ENCODE measurements around the gene TTLL9. TPM values are rescaled to one million over a fixed set of nuclear protein-coding genes. Genes with fewer than 3 reads are reported as not detected.

TTLL9 gene
- total and polyA plus RNA-seq, 2 of the 13 experiments (the other 11 are each of a cell fraction or from before 2014, with no cell fraction given): not detected

DNA sequence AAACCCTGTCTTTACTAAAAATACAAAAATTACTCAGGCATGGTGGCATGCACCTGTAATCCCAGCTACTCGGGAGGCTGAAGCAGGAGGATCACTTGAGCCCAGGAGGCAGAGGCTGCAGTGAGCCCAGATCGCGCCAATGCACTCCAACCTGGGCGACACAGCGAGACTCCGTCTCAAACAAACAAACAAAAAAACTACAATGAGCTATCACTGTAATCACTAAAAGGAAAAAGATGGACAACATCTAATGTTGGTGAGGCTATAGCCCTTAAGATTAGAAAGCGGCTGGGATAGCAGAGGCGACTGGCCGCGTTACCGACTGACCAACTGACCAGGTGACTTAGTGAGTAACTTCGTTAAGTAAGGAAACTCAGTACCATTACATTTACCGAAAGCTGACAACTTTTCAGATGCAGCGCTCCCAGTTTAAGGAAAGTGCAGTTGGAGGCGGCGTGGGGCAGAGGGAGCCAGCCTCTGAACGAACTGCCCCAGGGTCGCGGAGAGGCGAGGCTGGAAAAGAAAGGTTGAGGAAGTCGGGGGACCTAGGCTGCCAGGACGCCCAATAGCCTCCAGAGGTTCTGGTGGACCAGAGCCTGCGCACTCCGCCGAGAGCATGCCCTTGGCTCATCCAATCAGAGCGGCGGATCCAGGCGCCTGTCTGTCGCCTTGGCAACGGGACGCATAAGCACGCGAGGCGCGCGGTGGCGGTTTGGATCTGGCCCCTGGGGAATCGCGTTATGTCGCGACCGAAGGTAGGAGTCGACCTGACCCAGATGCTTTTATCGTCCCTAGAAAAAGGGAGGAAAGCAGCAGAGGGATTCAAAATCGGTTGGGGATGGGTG lies 8.9 kb downstream of the TTLL9 start (continued):
- TF ChIP-seq, protein P1, sequence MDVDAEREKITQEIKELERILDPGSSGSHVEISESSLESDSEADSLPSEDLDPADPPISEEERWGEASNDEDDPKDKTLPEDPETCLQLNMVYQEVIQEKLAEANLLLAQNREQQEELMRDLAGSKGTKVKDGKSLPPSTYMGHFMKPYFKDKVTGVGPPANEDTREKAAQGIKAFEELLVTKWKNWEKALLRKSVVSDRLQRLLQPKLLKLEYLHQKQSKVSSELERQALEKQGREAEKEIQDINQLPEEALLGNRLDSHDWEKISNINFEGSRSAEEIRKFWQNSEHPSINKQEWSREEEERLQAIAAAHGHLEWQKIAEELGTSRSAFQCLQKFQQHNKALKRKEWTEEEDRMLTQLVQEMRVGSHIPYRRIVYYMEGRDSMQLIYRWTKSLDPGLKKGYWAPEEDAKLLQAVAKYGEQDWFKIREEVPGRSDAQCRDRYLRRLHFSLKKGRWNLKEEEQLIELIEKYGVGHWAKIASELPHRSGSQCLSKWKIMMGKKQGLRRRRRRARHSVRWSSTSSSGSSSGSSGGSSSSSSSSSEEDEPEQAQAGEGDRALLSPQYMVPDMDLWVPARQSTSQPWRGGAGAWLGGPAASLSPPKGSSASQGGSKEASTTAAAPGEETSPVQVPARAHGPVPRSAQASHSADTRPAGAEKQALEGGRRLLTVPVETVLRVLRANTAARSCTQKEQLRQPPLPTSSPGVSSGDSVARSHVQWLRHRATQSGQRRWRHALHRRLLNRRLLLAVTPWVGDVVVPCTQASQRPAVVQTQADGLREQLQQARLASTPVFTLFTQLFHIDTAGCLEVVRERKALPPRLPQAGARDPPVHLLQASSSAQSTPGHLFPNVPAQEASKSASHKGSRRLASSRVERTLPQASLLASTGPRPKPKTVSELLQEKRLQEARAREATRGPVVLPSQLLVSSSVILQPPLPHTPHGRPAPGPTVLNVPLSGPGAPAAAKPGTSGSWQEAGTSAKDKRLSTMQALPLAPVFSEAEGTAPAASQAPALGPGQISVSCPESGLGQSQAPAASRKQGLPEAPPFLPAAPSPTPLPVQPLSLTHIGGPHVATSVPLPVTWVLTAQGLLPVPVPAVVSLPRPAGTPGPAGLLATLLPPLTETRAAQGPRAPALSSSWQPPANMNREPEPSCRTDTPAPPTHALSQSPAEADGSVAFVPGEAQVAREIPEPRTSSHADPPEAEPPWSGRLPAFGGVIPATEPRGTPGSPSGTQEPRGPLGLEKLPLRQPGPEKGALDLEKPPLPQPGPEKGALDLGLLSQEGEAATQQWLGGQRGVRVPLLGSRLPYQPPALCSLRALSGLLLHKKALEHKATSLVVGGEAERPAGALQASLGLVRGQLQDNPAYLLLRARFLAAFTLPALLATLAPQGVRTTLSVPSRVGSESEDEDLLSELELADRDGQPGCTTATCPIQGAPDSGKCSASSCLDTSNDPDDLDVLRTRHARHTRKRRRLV (CRISPR knock-in tag; IDR thresholded peaks at IDR 0.05): peak; percentile 50; the same call in 1 of the 2 replicates
- TF ChIP-seq ZNF552 (CRISPR knock-in tag; IDR thresholded peaks at IDR 0.05; ENCODE audit: borderline replicate concordance) (no peak), RBM39 (IDR thresholded peaks at IDR 0.05; ENCODE audit: low read depth, low read length, poor library complexity, severe bottlenecking) (no peak), POGZ (CRISPR knock-in tag; IDR thresholded peaks at IDR 0.05) (no peak; the same call in 1 of the 2 replicates), ZNF660 (CRISPR knock-in tag; IDR thresholded peaks at IDR 0.05; ENCODE audit: borderline replicate concordance, low read depth) (no peak; the same call in 1 of the 2 replicates), IRF2 (CRISPR knock-in tag; IDR thresholded peaks at IDR 0.05) (peak; percentile 77), TBP (CRISPR knock-in tag; IDR thresholded peaks at IDR 0.05) (peak; percentile 71; the same call in 1 of the 2 replicates), ZFYVE20 (CRISPR knock-in tag; IDR thresholded peaks at IDR 0.05; ENCODE audit: borderline replicate concordance, low read depth) (no peak), ZSCAN21 (CRISPR knock-in tag; IDR thresholded peaks at IDR 0.05; ENCODE audit: borderline replicate concordance) (no peak), THYN1 (CRISPR knock-in tag; IDR thresholded peaks at IDR 0.05; ENCODE audit: borderline replicate concordance, low read depth) (no peak), PCBP1 (IDR thresholded peaks at IDR 0.05; ENCODE audit: borderline replicate concordance, low read depth, low read length) (no peak), MEIS1 (CRISPR knock-in tag; IDR thresholded peaks at IDR 0.05; ENCODE audit: borderline replicate concordance) (peak; percentile 84; the same call in 1 of the 2 replicates)
- TF ChIP-seq, protein P2, sequence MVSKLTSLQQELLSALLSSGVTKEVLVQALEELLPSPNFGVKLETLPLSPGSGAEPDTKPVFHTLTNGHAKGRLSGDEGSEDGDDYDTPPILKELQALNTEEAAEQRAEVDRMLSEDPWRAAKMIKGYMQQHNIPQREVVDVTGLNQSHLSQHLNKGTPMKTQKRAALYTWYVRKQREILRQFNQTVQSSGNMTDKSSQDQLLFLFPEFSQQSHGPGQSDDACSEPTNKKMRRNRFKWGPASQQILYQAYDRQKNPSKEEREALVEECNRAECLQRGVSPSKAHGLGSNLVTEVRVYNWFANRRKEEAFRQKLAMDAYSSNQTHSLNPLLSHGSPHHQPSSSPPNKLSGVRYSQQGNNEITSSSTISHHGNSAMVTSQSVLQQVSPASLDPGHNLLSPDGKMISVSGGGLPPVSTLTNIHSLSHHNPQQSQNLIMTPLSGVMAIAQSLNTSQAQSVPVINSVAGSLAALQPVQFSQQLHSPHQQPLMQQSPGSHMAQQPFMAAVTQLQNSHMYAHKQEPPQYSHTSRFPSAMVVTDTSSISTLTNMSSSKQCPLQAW (CRISPR knock-in tag; IDR thresholded peaks at IDR 0.05): peak; percentile 64
- TF ChIP-seq, protein P3, sequence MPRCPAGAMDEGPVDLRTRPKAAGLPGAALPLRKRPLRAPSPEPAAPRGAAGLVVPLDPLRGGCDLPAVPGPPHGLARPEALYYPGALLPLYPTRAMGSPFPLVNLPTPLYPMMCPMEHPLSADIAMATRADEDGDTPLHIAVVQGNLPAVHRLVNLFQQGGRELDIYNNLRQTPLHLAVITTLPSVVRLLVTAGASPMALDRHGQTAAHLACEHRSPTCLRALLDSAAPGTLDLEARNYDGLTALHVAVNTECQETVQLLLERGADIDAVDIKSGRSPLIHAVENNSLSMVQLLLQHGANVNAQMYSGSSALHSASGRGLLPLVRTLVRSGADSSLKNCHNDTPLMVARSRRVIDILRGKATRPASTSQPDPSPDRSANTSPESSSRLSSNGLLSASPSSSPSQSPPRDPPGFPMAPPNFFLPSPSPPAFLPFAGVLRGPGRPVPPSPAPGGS (CRISPR knock-in tag; IDR thresholded peaks at IDR 0.05): peak; percentile 56; the same call in 1 of the 2 replicates
- TF ChIP-seq, protein P4, sequence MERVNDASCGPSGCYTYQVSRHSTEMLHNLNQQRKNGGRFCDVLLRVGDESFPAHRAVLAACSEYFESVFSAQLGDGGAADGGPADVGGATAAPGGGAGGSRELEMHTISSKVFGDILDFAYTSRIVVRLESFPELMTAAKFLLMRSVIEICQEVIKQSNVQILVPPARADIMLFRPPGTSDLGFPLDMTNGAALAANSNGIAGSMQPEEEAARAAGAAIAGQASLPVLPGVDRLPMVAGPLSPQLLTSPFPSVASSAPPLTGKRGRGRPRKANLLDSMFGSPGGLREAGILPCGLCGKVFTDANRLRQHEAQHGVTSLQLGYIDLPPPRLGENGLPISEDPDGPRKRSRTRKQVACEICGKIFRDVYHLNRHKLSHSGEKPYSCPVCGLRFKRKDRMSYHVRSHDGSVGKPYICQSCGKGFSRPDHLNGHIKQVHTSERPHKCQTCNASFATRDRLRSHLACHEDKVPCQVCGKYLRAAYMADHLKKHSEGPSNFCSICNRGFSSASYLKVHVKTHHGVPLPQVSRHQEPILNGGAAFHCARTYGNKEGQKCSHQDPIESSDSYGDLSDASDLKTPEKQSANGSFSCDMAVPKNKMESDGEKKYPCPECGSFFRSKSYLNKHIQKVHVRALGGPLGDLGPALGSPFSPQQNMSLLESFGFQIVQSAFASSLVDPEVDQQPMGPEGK (CRISPR knock-in tag; IDR thresholded peaks at IDR 0.05): peak; percentile 83

Data from HepG2 (cell line).